Psoas muscle (tissue), 8 donors: ENCODE results near the gene ACMSD. TPM values are rescaled to one million over a fixed set of nuclear protein-coding genes. Genes with fewer than 3 reads are reported as not detected.

ENCODE experiments used
- ATAC-seq, 4 donors: fragments of 200-7000 bp; cut with Tn5 transposase; one replicate each; pipeline ENCODE4 v1.9.1; 2020; ENCODE audit warnings: moderate library complexity in 3 of 4, mild to moderate bottlenecking in 2 of 4
- DNase-seq, 2 donors: peaks; one replicate each; pipeline ENCODE4 v3.0.0-alpha.2; 2020
- H3K27ac ChIP-seq: fragments of 200-600 bp; one replicate; pipeline ENCODE4 v1.8.0; 2022
- H3K27me3 ChIP-seq, 3 donors: fragments of 200-600 bp in 1 of 3; one replicate each; pipeline versions ENCODE4 v1.6.1 to v1.8.0; 2013 to 2022; ENCODE audit warnings: low read length in 2 of 3, mild to moderate bottlenecking in 2 of 3, moderate library complexity in 1 of 3; ENCODE audit not compliant: insufficient read depth in 3 of 3
- H3K36me3 ChIP-seq, 2 donors: fragments of 200-600 bp in 1 of 2; one replicate each; pipeline versions ENCODE4 v1.6.1 to v1.8.0; 2013 to 2022; ENCODE audit warnings: low read depth in 1 of 2, mild to moderate bottlenecking in 1 of 2, moderate library complexity in 1 of 2; ENCODE audit not compliant: insufficient read depth in 1 of 2
- H3K4me1 ChIP-seq: fragments of 200-600 bp; one replicate; pipeline ENCODE4 v1.8.0; 2022
- H3K4me3 ChIP-seq: fragments of 200-600 bp; one replicate; pipeline ENCODE4 v1.8.0; 2022; ENCODE audit warnings: mild to moderate bottlenecking
- H3K9me3 ChIP-seq: fragments of 200-600 bp; one replicate; pipeline ENCODE4 v1.8.0; 2022
- CTCF ChIP-seq: fragments of 200-600 bp; IDR thresholded peaks from one replicate; pipeline ENCODE4 v1.8.0; 2022; ENCODE audit warnings: antibody characterized with exemption
- WGBS, 3 donors: extraction: QIAGEN DNeasy Blood & Tissue Kit; methylation state at CpG; one replicate each; pipeline versions ENCODE4 v1.1.6 to v1.1.7; 2013; 5-methylcytosine and 5-hydroxymethylcytosine counted together
- intact Hi-C, 2 donors: fragments of 100-400 bp; cut with DNase I; formaldehyde crosslinking; loops; one replicate each; pipeline versions ENCODE4 v1.11.0 to v1.14.2; 2022
- long read RNA-seq, 2 donors: library from polyadenylated mRNA; unstranded; transcript quantifications; one replicate each; pipeline ENCODE4 v2.0.0, GENCODE V29; 2021
- polyA plus RNA-seq, 3 donors: library from polyadenylated mRNA; stranded (reverse); fragments of 200-250 nt; gene quantifications; one replicate each; pipeline ENCODE4 v1.2.3, GENCODE V29; 2013
- total RNA-seq, 4 donors: library from RNA; stranded (reverse); fragmentation: NEBNext Ultra II Directional in 2 of 4; extraction: Animal tissue kit (Norgen Biotek cat#: 25700) in 2 of 4; gene quantifications; one replicate each; pipeline versions ENCODE4 v1.2.1 to v1.2.4, GENCODE V29; 2021 to 2023
- donor health status: healthy with polysubstance abuse.
- donor health status: DM: no; HTN: no; CAD: no; lungs with moderate emphysema.
- donor health status: Bipolar disorder and iron deficiency.
- donor health status: healthy.
- donor health status: DM: yes; HTN: yes; CAD: no.
- donor health status: DM: no; HTN: no; CAD: no.
- donor health status: DM: no; HTN: no; CAD: no.
- donor health status: DM: yes; HTN: yes; CAD: no.

Gene ACMSD
- total RNA-seq (not detected), polyA plus RNA-seq (not detected)
- long read RNA-seq, donor 1, result 0 reads
- long read RNA-seq, donor 2, result 0 reads

- H3K27ac ChIP-seq, result no peak within 1 kb of the TSS
- ATAC-seq, result no peak
- intact Hi-C loops, result no loop called here
- H3K4me1 ChIP-seq, result no peaks in the 10 kb centered on the region
- H3K27me3 ChIP-seq, result no peaks in the 10 kb centered on the region
- no peak for TF ChIP-seq CTCF
- H3K36me3 ChIP-seq, result no peaks in the 10 kb centered on the region
- H3K9me3 ChIP-seq, result peaks cover 5% of the 10 kb centered on the region
- no peak for DNase-seq
- H3K4me3 ChIP-seq, result no peak within 1 kb of the TSS
These were observed at the start of gene ACMSD for GRCh38 chr2:134838143-134838620. Gene ACMSD, plus strand, starts transcription at chr2:134838616. Its CDS starts 67 bp downstream, at chr2:134838683.

- intact Hi-C loops, result no loop called here
- H3K4me1 ChIP-seq, result no peaks in the 10 kb centered on the region
- ATAC-seq (no peak), DNase-seq (no peak)
- H3K36me3 ChIP-seq, result no peaks in the 10 kb centered on the region
- H3K27me3 ChIP-seq, result no peaks in the 10 kb centered on the region
- H3K4me3 ChIP-seq, result no peak overlapping the region
- TF ChIP-seq CTCF, result no peak
- no peak overlapping the region for H3K27ac ChIP-seq
- H3K9me3 ChIP-seq, result no peaks in the 10 kb centered on the region
- WGBS, 3 donors, result 94 to 97% (median 96%) methylated on average over 3 of the region's 3 CpGs
These were observed 47.9 kb upstream of the ACMSD start for GRCh38 chr2:134790487-134790886.

- Histone ChIP-seq H3K27ac (no peak overlapping the region), H3K36me3 (no peaks in the 10 kb centered on the region), H3K9me3 (no peaks in the 10 kb centered on the region), H3K27me3 (no peaks in the 10 kb centered on the region), H3K4me1 (no peaks in the 10 kb centered on the region), H3K4me3 (no peak overlapping the region)
- DNase-seq (no peak), ATAC-seq (no peak)
- intact Hi-C loops, result no loop called here
- WGBS, 3 donors, result 15 to 49% (median 18%) methylated on average over 3 of the region's 3 CpGs
- no peak for TF ChIP-seq CTCF
These were observed 46.8 kb upstream of the ACMSD start for GRCh38 chr2:134791616-134792015.

GRCh38 chr2:134792186-134792585, 46.2 kb upstream of the ACMSD start:
- TF ChIP-seq CTCF, result no peak
- Histone ChIP-seq H3K4me1 (no peaks in the 10 kb centered on the region), H3K4me3 (no peak overlapping the region), H3K9me3 (no peaks in the 10 kb centered on the region), H3K36me3 (no peaks in the 10 kb centered on the region), H3K27ac (no peak overlapping the region), H3K27me3 (no peaks in the 10 kb centered on the region)
- ATAC-seq, result no peak
- WGBS, 3 donors, result 50 to 77% (median 65%) methylated on average over 4 of the region's 4 CpGs
- intact Hi-C loops, result no loop called here
- no peak for DNase-seq

- H3K27ac ChIP-seq, result no peak overlapping the region
- ATAC-seq, result no peak
- no peaks in the 10 kb centered on the region for H3K27me3 ChIP-seq
- intact Hi-C loops, result no loop called here
- WGBS, 3 donors, result 80 to 81% (median 80%) methylated on average over 4 of the region's 4 CpGs
- H3K4me1 ChIP-seq, result no peaks in the 10 kb centered on the region
- H3K9me3 ChIP-seq, result no peaks in the 10 kb centered on the region
- no peaks in the 10 kb centered on the region for H3K36me3 ChIP-seq
- no peak for TF ChIP-seq CTCF
- DNase-seq, result no peak
- H3K4me3 ChIP-seq, result no peak overlapping the region
These were observed 42.7 kb upstream of the ACMSD start for GRCh38 chr2:134795765-134796164.
